ENCODE data around the gene PLA2G2F.
A peak's percentile ranks its signal among the peaks of the same experiment; 100 is the strongest.

Gene PLA2G2F

GRCh38 chr1:20174937-20175666, 36.0 kb downstream of the PLA2G2F start:
- no peak for DNase-seq

DNA sequence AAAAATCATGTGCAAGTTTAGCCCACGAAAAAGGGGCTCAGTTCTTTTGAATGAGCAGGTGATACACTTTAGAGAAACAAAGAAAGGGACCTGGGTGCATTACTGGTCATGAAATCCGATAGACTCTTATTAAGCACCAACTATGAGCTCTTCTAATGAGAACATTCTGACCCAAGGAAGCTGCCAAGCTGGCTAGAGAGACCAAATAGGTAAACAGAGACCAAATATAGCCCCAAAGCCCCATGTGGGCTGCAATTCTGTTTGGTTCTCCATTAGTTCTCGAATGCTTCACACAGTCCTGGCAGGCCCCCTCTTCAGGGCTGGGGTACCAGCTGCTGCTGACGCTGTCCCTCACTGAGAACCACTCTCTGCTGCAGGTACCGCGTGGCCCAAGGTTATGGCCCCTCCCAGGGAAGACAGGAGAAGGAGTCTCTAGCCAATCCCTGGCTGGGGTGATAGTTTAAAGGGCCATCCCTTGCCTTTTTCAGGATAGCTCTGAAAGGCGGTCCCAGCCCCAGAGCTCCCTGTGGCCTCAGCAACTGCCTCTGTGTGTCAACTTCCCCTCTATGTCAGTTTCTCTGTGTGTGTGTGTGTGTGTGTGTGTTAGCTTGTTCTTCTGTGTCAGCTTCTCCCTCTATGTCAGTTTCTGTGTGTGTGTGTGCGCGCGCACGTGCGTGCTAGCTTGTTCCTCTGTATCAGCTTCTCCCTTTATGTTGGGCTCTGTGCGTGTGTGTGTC, 39.7 kb downstream of the PLA2G2F start:
- DNase-seq, result no peak

DNA sequence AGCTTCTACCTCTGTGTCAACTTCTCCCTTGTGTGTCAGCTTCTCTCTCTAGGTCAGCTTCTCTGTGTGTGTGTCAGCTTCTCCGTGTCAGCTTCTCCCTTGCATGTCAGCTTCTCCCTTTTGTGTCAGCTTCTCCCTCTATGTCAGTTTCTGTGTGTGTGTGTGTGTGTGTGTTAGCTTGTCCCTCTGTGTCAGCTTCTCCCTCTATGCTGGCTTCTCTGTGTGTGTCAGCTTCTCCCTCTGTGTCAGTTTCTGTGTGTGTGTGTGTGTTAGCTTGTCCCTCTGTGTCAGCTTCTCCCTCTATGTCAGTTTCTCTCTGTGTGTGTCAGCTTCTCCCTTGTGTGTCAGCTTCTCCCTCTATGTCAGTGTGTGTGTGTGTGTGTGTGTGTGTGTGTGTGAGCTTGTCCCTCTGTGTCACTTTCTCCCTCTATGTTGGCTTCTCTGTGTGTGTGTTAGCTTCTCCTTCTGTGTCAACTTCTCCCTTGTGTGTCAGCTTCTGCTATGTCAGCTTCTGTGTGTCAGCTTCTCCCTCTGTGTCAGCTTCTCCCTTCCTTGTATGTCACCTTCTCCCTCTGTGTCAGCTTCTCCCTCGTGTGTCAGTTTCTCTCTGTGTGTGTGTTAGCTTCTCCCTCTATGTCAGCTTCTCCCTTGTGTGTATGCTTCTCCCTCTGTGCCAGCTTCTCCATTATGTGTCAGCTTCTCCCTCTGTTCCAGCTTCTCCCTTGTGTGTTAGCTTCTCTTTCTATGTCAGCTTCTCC, 40.4 kb downstream of the PLA2G2F start:
- DNase-seq, result no peak

DNA sequence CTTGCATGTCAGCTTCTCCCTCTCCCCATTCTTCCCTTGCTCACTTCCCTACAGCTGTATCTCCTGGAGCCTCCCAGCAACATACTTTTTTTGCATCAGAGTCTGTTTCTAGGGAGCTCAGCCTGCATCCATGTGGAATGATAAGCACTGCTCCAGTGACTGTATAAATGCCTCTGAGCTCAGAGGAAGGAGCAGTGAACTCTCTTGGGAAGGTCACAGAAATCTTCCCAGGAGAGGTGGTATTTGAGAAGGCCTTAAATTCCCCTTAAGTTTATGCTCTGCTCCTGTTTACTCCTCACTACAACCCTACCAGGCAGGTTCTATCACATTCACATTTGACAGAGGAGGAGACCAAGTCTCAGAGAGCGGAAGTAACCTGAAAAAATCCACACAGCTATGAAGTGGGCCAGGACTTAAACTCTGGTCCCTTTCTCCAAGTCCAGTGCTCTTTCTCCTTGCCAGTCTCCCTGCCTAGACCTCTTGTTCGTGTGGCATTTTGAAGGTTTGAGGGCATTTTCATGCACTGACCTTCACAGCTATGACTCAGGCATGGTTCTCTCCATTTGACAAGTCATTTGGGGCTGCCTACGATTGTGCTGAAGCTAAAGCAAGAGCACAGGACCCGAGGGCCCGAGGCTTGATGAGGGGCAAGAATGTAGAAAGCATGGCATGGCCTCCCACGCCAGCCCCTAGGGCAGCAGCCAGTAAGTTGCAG, 41.2 kb downstream of the PLA2G2F start:
- DNase-seq, result no peak

- no peak for DNase-seq
Observed at GRCh38 chr1:20180844-20181207, 41.7 kb downstream of the PLA2G2F start.

DNA sequence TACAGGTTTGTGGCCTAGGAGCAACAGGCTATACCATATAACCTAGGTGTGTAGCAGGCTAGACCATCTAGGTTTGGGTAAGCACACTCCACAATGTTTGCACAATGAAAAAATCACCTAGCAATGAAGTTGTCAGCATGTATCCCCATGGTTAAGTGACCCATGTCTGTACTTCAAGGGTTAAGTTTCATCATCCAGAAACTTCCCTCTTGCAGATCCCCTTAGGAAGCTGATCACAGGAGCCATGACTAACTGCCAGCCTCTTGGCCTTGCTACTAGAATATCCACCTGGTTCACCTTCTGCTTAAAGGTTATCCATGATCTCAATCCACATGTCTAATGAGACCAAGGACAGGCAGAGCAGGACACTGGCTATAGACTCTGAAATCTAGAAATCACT, 43.3 kb downstream of the PLA2G2F start:
- DNase-seq, result no peak

DNA sequence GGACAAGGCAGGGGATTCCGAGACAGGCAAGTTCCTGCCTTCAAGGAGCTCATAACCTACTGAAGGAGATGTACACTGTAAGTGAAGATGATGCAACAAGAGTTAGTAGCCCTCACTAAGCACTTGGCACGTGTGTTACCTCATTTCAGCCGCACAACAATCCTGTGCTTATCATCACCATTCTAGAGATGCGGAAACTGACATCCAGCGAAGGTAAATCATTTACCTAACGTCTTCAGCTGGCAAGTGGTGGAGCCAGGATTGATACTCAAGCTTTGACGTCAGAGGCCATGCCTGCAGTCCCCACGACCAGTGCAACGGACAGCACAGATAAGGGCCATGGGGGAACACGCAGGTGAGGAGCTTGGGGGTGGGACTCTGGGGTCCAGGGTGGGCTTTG, 43.9 kb downstream of the PLA2G2F start:
- no peak for DNase-seq

DNA sequence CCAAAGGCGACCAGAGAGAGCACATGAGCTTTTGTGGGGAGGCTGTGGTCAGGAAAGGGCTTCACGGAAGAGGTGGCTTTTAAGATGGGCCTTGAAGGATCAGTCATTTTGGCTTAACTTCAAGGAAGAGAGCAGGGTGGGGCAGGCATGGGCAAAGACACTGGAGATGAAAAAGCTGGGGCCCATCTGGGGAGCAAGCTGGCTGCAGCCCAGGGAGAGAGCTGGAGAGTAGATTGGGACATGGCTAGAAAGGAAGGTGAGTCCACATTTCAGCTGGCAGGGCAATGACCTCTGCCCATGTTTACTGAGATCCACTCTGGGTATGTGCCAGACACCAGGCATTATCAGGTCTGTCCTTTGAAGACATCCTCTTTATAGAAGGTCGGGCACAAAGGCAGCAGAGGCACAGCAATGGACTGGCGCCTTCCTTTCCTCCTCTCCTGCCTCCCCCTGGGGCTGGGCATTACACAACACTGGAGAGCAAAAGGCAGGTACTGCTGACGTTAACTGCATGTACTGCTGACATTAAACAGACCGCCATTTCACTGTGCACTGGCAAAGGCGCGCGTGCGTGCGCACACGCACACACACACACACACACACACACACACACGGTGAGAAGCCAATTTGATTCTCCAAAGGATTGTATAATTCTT, 44.6 kb downstream of the PLA2G2F start:
- no peak for DNase-seq

- no peak for DNase-seq
Observed at GRCh38 chr1:20184481-20184900, 45.4 kb downstream of the PLA2G2F start.

DNA sequence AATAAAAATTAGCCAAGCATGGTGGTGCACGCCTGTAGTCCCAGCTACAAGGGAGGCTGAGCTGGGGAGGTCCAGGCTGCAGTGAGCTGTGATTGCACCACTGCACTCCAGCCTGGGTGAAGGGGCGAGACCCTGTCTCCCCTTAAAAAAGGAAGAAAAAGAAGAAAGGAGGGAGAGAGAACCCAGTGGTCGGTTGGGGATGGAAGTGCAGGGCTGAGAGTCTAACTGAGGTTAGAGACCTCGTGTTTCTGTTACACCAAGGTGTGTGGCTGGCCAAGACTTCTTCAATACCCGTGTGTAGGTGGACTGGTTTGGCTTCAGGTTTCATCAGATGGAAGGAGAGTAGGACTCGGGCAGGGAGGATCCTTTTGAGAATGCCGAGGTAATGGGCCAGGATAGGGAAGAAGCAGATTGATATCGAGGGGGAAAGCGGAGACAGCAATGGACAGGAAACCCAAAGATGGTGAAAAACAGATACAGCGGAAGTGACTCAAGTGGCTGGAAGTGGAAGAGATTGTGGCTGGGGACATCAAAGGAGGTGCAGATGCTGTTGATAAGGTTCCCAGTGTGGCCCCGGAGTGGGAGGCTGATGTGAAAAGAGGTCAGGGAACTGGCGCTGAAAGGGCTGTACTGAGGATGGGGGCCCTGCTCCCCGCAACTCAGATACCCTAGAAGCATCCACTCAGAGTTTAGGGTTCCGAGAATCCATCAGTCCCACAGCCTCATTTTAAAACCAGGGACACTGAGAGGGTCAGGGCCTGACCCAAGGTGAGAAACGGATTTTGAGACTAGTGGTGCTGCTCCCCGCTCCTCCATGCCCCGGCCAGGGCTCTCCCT, 46.1 kb downstream of the PLA2G2F start:
- peak; percentile 77 for DNase-seq

- DNase-seq, result peak; percentile 69
Observed at GRCh38 chr1:20185834-20186782, 47.0 kb downstream of the PLA2G2F start, which contains the start of the genes PLA2G2C and UBXN10. PLA2G2C (minus strand) TSS chr1:20186518; CDS start chr1:20177363, 9,155 bp downstream. UBXN10 (plus strand) TSS chr1:20186096; CDS start chr1:20190562, 4,466 bp downstream.

DNA sequence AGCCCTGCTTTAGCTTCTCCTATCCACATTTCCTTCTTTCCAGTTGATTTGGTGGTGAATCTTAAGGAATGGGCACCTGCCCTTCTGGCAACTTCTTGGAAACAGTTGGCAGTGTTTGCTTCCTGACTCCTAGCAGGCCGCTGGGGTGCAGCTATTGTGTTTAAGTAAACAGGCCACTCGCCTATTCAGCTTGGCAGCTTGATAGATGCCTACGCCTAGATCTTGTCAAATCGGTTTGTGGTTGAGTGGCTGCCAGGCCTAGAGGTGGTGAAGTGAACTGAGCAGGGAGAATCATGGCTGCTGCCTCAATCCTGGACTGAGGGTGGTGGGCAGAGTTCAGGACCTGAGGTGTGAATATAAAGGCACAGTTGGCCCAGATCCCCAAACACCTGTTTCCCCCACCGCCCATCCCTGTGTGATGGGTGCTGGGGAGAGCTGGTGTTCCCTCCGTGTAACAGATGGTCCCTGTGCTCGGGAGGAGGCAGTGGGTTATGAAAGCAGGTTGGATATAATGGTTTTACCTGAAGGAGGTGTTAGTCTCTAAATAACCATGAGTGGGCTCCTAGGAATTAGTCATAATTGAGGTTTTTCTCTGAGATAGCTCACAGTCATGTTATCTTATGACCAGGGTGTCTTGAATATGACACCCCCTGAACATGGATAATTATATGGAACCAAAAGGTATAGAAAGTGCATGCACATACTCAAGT, 48.1 kb downstream of the PLA2G2F start:
- DNase-seq, result peak; percentile 54

- DNase-seq, result no peak
Observed at GRCh38 chr1:20187813-20188454, 48.8 kb downstream of the PLA2G2F start.

DNA sequence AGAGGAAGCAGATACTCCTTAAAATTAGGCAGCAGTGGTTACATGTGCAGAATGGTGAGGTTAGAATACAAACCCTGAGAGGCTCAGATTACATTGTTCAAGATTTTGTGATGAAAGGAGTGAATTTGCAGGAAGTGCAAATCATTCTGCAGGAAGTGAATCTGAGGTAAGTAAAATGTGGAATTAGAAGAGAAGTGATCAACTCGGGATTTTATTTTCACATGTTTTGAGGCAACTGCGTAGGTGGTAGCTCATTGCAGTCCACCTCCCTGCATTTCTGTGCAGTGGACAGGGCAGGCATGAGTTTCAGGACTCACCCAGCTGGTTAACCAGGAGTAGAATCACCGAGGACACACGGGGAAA, 49.3 kb downstream of the PLA2G2F start:
- DNase-seq, result no peak

DNA sequence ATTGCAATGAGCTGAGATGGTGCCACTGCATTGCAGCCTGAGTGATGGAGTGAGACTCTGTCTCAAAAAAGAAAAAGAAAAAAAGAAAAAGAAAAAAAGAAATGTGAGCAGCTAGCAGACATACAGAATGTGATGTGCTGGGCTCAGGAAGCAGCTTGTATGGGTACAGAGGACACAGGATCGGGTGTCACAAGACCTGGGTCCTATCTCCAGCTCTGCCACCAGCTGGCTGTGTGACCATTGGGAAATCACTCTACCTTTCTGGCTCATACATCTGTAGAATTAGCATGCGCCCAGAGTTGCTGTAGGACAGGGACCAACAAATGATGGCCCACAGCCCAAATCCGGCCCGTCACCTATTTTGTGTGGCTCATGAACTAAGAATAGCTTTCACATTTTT, 50.5 kb downstream of the PLA2G2F start:
- no peak for DNase-seq

DNA sequence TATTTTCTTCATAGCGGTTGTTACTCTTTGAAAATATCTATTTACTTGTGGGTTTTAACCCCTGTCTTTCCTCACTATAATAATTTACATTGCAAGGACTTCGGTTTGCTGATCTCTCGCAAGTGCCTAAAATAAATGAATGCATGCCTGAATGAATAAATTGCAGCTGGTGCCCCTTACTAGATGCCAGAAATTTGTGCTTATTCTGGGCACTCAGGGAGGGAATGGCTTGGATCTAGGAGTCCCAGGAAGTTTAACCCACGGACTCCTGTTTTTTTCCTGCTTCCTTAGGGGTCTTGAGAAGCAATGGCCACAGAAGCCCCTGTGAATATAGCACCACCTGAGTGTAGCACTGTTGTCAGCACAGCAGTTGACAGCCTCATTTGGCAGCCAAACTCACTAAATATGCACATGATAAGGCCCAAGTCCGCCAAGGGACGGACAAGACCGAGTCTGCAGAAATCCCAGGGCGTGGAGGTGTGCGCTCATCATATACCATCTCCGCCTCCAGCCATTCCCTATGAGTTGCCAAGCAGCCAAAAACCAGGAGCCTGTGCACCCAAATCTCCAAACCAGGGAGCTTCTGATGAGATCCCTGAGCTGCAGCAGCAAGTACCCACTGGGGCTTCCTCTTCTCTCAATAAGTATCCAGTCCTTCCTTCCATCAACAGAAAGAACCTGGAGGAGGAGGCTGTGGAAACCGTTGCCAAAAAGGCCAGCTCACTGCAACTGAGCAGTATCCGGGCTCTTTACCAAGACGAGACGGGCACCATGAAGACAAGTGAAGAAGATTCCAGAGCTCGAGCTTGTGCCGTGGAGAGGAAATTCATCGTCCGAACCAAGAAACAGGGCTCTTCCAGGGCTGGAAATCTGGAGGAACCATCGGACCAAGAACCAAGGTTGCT, 51.4 kb downstream of the PLA2G2F start:
- DNase-seq, result no peak

DNA sequence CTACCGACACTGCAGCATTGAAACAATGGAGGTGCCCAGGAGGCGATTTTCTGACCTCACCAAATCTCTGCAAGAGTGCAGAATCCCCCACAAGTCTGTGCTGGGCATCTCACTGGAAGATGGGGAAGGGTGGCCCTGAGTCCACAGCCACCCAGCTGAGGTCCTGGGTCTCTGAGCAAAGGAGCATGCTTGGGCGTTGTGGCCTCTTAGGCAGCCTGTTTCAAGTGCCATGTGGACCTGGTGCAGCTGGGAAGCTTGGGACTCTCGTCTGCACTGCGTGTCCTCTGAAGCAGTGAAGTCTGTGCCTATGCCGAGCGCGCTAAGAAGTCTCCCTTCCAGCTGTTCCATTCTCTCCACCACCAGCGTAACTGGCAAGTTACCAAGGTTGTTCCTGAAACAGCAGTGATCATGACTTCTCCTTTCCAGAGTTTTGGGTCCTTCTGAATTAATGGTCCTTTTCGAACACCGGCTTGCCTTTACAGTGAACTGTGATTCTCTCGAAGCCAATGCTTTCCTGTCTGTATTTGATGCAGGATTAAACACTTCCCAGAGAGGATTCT, 52.2 kb downstream of the PLA2G2F start:
- no peak for DNase-seq

DNA sequence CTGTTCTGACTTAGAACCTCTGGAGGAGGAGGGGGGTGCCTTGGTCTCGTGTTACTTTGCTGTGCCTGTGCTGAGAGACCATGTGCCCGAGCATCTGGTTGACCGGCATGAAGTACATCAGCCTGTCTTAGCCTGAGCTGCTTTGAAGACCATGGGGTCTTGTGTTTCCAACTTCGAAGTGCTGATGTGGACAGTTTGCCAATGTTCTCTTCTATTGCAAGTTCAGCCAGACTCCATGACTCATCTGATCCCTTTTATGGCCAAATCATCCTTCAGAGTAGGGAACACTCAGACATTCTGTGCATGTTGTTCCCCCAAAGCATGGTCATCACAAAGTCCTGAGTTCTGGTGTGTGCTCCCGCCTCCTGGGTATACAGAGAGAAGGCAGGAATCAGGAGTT, 53.2 kb downstream of the PLA2G2F start:
- DNase-seq, result no peak
